Gastrocnemius medialis (tissue), 4 donors: ENCODE data around the gene RBM10.

Source experiments
- CTCF ChIP-seq, 5 experiments: fragments of 450-650 bp in 3 of 5; fragments of 200-600 bp in 2 of 5; sonication (generic) in 2 of 5; IDR thresholded peaks in 4 of 5; conservative IDR thresholded peaks in 1 of 5; 1 replicate in 4 of 5; 2 replicates in 1 of 5; pipeline ENCODE4 v1.5.1; 2016 to 2019; ENCODE audit warnings: antibody characterized with exemption in 5 of 5, mild to moderate bottlenecking in 3 of 5, moderate library complexity in 3 of 5
- POLR2A ChIP-seq, 2 donors: fragments of 450-650 bp; IDR thresholded peaks; one replicate each; pipeline ENCODE4 v1.6.1; 2017; ENCODE audit warnings: antibody characterized with exemption in 2 of 2, mild to moderate bottlenecking in 2 of 2, moderate library complexity in 2 of 2

GRCh38 chrX:47175588-47175980 lies 30.6 kb downstream of the RBM10 start:
- TF ChIP-seq POLR2A (IDR thresholded peaks at IDR 0.05) (no peak), CTCF (IDR thresholded peaks at IDR 0.05 in 4 of 5, conservative IDR thresholded peaks at IDR 0.05 in 1 of 5) (no peak)
